Natural killer cell treated with Interleukin-12 subunit alpha and Interleukin-12 subunit beta and Interleukin-15 and Interleukin-18, amount 100 ng/mL, for 72 hours (primary cell): ENCODE data around the gene LHX6. TPM values are rescaled to one million over a fixed set of nuclear protein-coding genes. Genes with fewer than 3 reads are reported as not detected.

Experiments
- ATAC-seq, 2 donors: fragments of 150-1000 bp; cut with Tn5 transposase in 1 of 2; sonication (Bioruptor Pico), chemical (Tn5 transposase) in 1 of 2; 2 replicates each; pipeline ENCODE4 v1.10.0; 2021
- DNase-seq: peaks from one replicate; pipeline ENCODE4 v3.0.0; 2022; ENCODE audit warnings: low spot score
- H3K27ac Mint-ChIP-seq, 2 donors: 1 replicate in 1 of 2; 2 replicates in 1 of 2; pipeline ENCODE4 v1.8.0; 2022; ENCODE audit warnings: mixed read lengths in 2 of 2, mild to moderate bottlenecking in 1 of 2, moderate library complexity in 1 of 2
- H3K27me3 Mint-ChIP-seq, 2 donors: 1 replicate in 1 of 2; 2 replicates in 1 of 2; pipeline ENCODE4 v1.8.0; 2022; ENCODE audit warnings: mixed read lengths in 2 of 2
- H3K36me3 Mint-ChIP-seq: one replicate; pipeline ENCODE4 v1.8.0; 2022; ENCODE audit warnings: mixed read lengths
- H3K4me1 Mint-ChIP-seq, 2 donors: 1 replicate in 1 of 2; 2 replicates in 1 of 2; pipeline ENCODE4 v1.8.0; 2022; ENCODE audit warnings: low read depth in 2 of 2, mixed read lengths in 2 of 2, mild to moderate bottlenecking in 1 of 2
- H3K4me3 Mint-ChIP-seq: one replicate; pipeline ENCODE4 v1.8.0; 2022; ENCODE audit warnings: mixed read lengths
- H3K9me3 Mint-ChIP-seq: 2 replicates; pipeline ENCODE4 v1.8.0; 2022; ENCODE audit warnings: mixed read lengths
- total RNA-seq, 2 donors: library from RNA; stranded (reverse); gene quantifications; one replicate each; pipeline ENCODE4 v1.2.3, GENCODE V29; 2022

The LHX6 gene
- total RNA-seq, 2 donors from 2014 or later, result not detected

GRCh38 chr9:122216798-122217418, 11.8 kb downstream of the LHX6 start:
- Mint-ChIP-seq H3K36me3 (no peaks in the 10 kb centered on the region), H3K9me3 (no peaks in the 10 kb centered on the region), H3K4me3 (no peak overlapping the region), H3K27ac (no peak overlapping the region), H3K27me3 (peaks cover 57 to 64% of the 10 kb centered on the region in 2 donors), H3K4me1 (peaks cover 21 to 23% of the 10 kb centered on the region in 2 donors)
- ATAC-seq (no peak), DNase-seq (no peak)

GRCh38 chr9:122216138-122216797, 12.5 kb downstream of the LHX6 start:
- Mint-ChIP-seq H3K36me3 (no peaks in the 10 kb centered on the region), H3K9me3 (no peaks in the 10 kb centered on the region), H3K27ac (no peak overlapping the region), H3K4me3 (no peak overlapping the region), H3K27me3 (peaks cover 57 to 69% of the 10 kb centered on the region in 2 donors), H3K4me1 (peaks cover 21 to 23% of the 10 kb centered on the region in 2 donors)
- ATAC-seq (no peak), DNase-seq (no peak)

GRCh38 chr9:122215663-122216062, 13.1 kb downstream of the LHX6 start:
- Mint-ChIP-seq H3K9me3 (no peaks in the 10 kb centered on the region), H3K27me3 (peaks cover 57 to 73% of the 10 kb centered on the region in 2 donors), H3K4me1 (peaks cover 21 to 23% of the 10 kb centered on the region in 2 donors), H3K4me3 (no peak overlapping the region), H3K27ac (no peak overlapping the region), H3K36me3 (no peaks in the 10 kb centered on the region)
- ATAC-seq (no peak), DNase-seq (no peak)

GRCh38 chr9:122214507-122214906, 14.2 kb downstream of the LHX6 start:
- no peak for DNase-seq
- H3K27ac Mint-ChIP-seq, result no peak overlapping the region
- no peak for ATAC-seq
- H3K4me3 Mint-ChIP-seq, result peak overlapping the region; percentile 73
- H3K9me3 Mint-ChIP-seq, result no peaks in the 10 kb centered on the region
- H3K36me3 Mint-ChIP-seq, result no peaks in the 10 kb centered on the region
- H3K4me1 Mint-ChIP-seq, result peaks cover 19 to 21% of the 10 kb centered on the region in 2 donors
- peaks cover 55 to 66% of the 10 kb centered on the region in 2 donors for H3K27me3 Mint-ChIP-seq

- H3K27ac Mint-ChIP-seq, result no peak overlapping the region
- DNase-seq (no peak), ATAC-seq (peak; percentile 78 to 85)
- peak overlapping the region; percentile 73 for H3K4me3 Mint-ChIP-seq
- peaks cover 49 to 65% of the 10 kb centered on the region in 2 donors for H3K27me3 Mint-ChIP-seq
- H3K9me3 Mint-ChIP-seq, result no peaks in the 10 kb centered on the region
- peaks cover 14 to 16% of the 10 kb centered on the region in 2 donors for H3K4me1 Mint-ChIP-seq
- H3K36me3 Mint-ChIP-seq, result no peaks in the 10 kb centered on the region
Measured at GRCh38 chr9:122213589-122214413, 15.0 kb downstream of the LHX6 start.

GRCh38 chr9:122213102-122213588, 15.6 kb downstream of the LHX6 start:
- no peak for DNase-seq
- H3K27me3 Mint-ChIP-seq, result peaks cover 42 to 58% of the 10 kb centered on the region in 2 donors
- no peaks in the 10 kb centered on the region for H3K36me3 Mint-ChIP-seq
- no peak for ATAC-seq
- H3K9me3 Mint-ChIP-seq, result no peaks in the 10 kb centered on the region
- peaks cover 8 to 9% of the 10 kb centered on the region in 2 donors for H3K4me1 Mint-ChIP-seq
- H3K27ac Mint-ChIP-seq, result no peak overlapping the region
- H3K4me3 Mint-ChIP-seq, result peak overlapping the region; percentile 66

GRCh38 chr9:122212473-122213004, 16.2 kb downstream of the LHX6 start:
- H3K27ac Mint-ChIP-seq, result no peak overlapping the region
- ATAC-seq (no peak), DNase-seq (no peak)
- H3K27me3 Mint-ChIP-seq, result peaks cover 43 to 52% of the 10 kb centered on the region in 2 donors
- peaks cover 5 to 7% of the 10 kb centered on the region in 2 donors for H3K4me1 Mint-ChIP-seq
- H3K9me3 Mint-ChIP-seq, result no peaks in the 10 kb centered on the region
- no peaks in the 10 kb centered on the region for H3K36me3 Mint-ChIP-seq
- peak overlapping the region; percentile 66 for H3K4me3 Mint-ChIP-seq

- Mint-ChIP-seq H3K9me3 (no peaks in the 10 kb centered on the region), H3K36me3 (no peaks in the 10 kb centered on the region), H3K4me3 (no peak overlapping the region), H3K27ac (no peak overlapping the region), H3K27me3 (peaks cover 26 to 31% of the 10 kb centered on the region in 2 donors), H3K4me1 (peaks cover 5% of the 10 kb centered on the region in 2 donors)
- ATAC-seq (no peak), DNase-seq (no peak)
Measured at GRCh38 chr9:122209451-122209850, 19.3 kb downstream of the LHX6 start.

- DNase-seq (no peak), ATAC-seq (no peak)
- Mint-ChIP-seq H3K9me3 (no peaks in the 10 kb centered on the region), H3K4me3 (no peak overlapping the region), H3K27ac (no peak overlapping the region), H3K36me3 (no peaks in the 10 kb centered on the region), H3K27me3 (peaks cover 11 to 16% of the 10 kb centered on the region in 2 donors), H3K4me1 (no peaks in the 10 kb centered on the region)
Measured at GRCh38 chr9:122207096-122207495, 21.7 kb downstream of the LHX6 start.

- Mint-ChIP-seq H3K4me3 (no peak overlapping the region), H3K9me3 (no peaks in the 10 kb centered on the region), H3K27ac (no peak overlapping the region), H3K36me3 (no peaks in the 10 kb centered on the region), H3K27me3 (peaks cover 5 to 12% of the 10 kb centered on the region in 2 donors), H3K4me1 (no peaks in the 10 kb centered on the region)
- ATAC-seq (no peak), DNase-seq (no peak)
Measured at GRCh38 chr9:122206118-122207046, 22.4 kb downstream of the LHX6 start.

- no peak overlapping the region for H3K27ac Mint-ChIP-seq
- H3K27me3 Mint-ChIP-seq, result peaks cover 0 to 8% of the 10 kb centered on the region in 2 donors
- H3K36me3 Mint-ChIP-seq, result no peaks in the 10 kb centered on the region
Measured at GRCh38 chr9:122205176-122205575, 23.6 kb downstream of the LHX6 start.

GRCh38 chr9:122204491-122204890, 24.3 kb downstream of the LHX6 start:
- DNase-seq, result no peak
- H3K36me3 Mint-ChIP-seq, result no peaks in the 10 kb centered on the region
- peaks cover 0 to 7% of the 10 kb centered on the region in 2 donors for H3K27me3 Mint-ChIP-seq
- H3K4me1 Mint-ChIP-seq, result no peaks in the 10 kb centered on the region
- no peak for ATAC-seq
- H3K9me3 Mint-ChIP-seq, result no peaks in the 10 kb centered on the region
- no peak overlapping the region for H3K4me3 Mint-ChIP-seq
- H3K27ac Mint-ChIP-seq, result no peak overlapping the region

More at GRCh38 chr9:122205176-122205575, 23.6 kb downstream of the LHX6 start:
- Mint-ChIP-seq H3K4me3 (no peak overlapping the region), H3K4me1 (no peaks in the 10 kb centered on the region), H3K9me3 (no peaks in the 10 kb centered on the region)
- ATAC-seq, result no peak
- no peak for DNase-seq

- peaks cover 0 to 7% of the 10 kb centered on the region in 2 donors for H3K27me3 Mint-ChIP-seq
- no peak for ATAC-seq
- H3K4me3 Mint-ChIP-seq, result no peak overlapping the region
- H3K4me1 Mint-ChIP-seq, result no peaks in the 10 kb centered on the region
- no peak for DNase-seq
- no peaks in the 10 kb centered on the region for H3K36me3 Mint-ChIP-seq
- no peak overlapping the region for H3K27ac Mint-ChIP-seq
- H3K9me3 Mint-ChIP-seq, result no peaks in the 10 kb centered on the region
Measured at GRCh38 chr9:122204055-122204454, 24.7 kb downstream of the LHX6 start.
